HL-60 (cell line): ENCODE measurements around the gene UXS1.

Source experiments
- TF ChIP-seq, protein P1 (sequence below): IDR thresholded peaks from 2 replicates; pipeline ENCODE4 v1.6.1; 2012; ENCODE audit warnings: low read depth; ENCODE audit not compliant: insufficient replicate concordance
- TF ChIP-seq, protein P2 (sequence below): IDR thresholded peaks from one replicate; pipeline ENCODE4 v1.5.1; 2011; ENCODE audit warnings: low read length, control low read depth, inconsistent platforms; ENCODE audit not compliant: insufficient read depth

DNA sequence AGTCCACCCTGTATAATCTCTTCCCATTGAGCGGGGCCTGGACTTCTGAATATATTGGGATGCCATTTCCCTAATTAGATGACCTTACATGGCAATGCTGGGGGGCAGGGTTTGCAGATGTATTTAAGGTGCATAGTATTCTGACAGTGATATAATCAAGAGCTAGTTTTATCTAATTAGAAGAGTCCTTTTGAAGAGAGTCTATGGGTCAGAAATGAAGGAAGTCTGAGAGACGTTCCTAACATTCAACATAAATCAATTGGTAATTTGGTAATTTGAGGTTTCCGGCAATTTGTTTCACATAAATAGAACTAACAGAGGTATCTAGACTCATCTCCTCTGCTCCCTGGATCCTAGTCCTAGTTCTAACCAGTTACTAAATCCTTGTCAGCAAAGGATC is 25.7 kb upstream of the UXS1 start:
- TF ChIP-seq, protein P1, sequence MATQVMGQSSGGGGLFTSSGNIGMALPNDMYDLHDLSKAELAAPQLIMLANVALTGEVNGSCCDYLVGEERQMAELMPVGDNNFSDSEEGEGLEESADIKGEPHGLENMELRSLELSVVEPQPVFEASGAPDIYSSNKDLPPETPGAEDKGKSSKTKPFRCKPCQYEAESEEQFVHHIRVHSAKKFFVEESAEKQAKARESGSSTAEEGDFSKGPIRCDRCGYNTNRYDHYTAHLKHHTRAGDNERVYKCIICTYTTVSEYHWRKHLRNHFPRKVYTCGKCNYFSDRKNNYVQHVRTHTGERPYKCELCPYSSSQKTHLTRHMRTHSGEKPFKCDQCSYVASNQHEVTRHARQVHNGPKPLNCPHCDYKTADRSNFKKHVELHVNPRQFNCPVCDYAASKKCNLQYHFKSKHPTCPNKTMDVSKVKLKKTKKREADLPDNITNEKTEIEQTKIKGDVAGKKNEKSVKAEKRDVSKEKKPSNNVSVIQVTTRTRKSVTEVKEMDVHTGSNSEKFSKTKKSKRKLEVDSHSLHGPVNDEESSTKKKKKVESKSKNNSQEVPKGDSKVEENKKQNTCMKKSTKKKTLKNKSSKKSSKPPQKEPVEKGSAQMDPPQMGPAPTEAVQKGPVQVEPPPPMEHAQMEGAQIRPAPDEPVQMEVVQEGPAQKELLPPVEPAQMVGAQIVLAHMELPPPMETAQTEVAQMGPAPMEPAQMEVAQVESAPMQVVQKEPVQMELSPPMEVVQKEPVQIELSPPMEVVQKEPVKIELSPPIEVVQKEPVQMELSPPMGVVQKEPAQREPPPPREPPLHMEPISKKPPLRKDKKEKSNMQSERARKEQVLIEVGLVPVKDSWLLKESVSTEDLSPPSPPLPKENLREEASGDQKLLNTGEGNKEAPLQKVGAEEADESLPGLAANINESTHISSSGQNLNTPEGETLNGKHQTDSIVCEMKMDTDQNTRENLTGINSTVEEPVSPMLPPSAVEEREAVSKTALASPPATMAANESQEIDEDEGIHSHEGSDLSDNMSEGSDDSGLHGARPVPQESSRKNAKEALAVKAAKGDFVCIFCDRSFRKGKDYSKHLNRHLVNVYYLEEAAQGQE: no peak
- TF ChIP-seq, protein P2, sequence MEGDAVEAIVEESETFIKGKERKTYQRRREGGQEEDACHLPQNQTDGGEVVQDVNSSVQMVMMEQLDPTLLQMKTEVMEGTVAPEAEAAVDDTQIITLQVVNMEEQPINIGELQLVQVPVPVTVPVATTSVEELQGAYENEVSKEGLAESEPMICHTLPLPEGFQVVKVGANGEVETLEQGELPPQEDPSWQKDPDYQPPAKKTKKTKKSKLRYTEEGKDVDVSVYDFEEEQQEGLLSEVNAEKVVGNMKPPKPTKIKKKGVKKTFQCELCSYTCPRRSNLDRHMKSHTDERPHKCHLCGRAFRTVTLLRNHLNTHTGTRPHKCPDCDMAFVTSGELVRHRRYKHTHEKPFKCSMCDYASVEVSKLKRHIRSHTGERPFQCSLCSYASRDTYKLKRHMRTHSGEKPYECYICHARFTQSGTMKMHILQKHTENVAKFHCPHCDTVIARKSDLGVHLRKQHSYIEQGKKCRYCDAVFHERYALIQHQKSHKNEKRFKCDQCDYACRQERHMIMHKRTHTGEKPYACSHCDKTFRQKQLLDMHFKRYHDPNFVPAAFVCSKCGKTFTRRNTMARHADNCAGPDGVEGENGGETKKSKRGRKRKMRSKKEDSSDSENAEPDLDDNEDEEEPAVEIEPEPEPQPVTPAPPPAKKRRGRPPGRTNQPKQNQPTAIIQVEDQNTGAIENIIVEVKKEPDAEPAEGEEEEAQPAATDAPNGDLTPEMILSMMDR: no peak
